HEK293 (cell line): ENCODE measurements around the gene THBS3.

Experiments
- CTCF ChIA-PET: fragments of 350-600 bp; formaldehyde crosslinking; extraction: SDS; loops from one replicate; lab custom pipeline; 2021; ENCODE audit warnings: antibody characterized with exemption; lab: Yijun Ruan, JAX
- POLR2A ChIA-PET: fragments of 300-600 bp; formaldehyde crosslinking; extraction: SDS; loops from one replicate; lab custom pipeline; 2020; ENCODE audit warnings: antibody characterized with exemption, inconsistent platforms; lab: Yijun Ruan, JAX
- H3K27ac ChIP-seq: fragments of 200-500 bp; sonication (Bioruptor generic); 2 replicates; pipeline ENCODE4 v1.5.1; 2014; ENCODE audit warnings: low read depth, low read length, control low read depth, inconsistent platforms; ENCODE audit errors: extremely low read depth
- H3K36me3 ChIP-seq, 2 experiments: fragments of 200-500 bp in 1 of 2; sonication (Bioruptor generic) in 1 of 2; 1 replicate in 1 of 2; 2 replicates in 1 of 2; pipeline ENCODE4 v1.5.1; 2014 to 2017; ENCODE audit warnings: inconsistent platforms in 2 of 2, low read length in 2 of 2; ENCODE audit not compliant: control insufficient read depth in 2 of 2, insufficient read depth in 1 of 2
- H3K4me1 ChIP-seq: fragments of 200-500 bp; sonication (Bioruptor generic); 2 replicates; pipeline ENCODE4 v1.5.1; 2014; ENCODE audit warnings: mild to moderate bottlenecking, low read length, inconsistent platforms; ENCODE audit not compliant: control insufficient read depth, insufficient read depth
- H3K4me3 ChIP-seq: 2 replicates; pipeline ENCODE4 v1.5.1; 2011; ENCODE audit warnings: low read depth, mild to moderate bottlenecking, control low read depth, low read length, moderate library complexity
- H3K9me3 ChIP-seq: fragments of 200-500 bp; sonication (Bioruptor generic); 2 replicates; pipeline ENCODE4 v1.5.1; 2014; ENCODE audit warnings: low read depth, low read length, inconsistent platforms; ENCODE audit not compliant: control insufficient read depth, insufficient read depth
- ELK4 ChIP-seq: IDR thresholded peaks from 2 replicates; pipeline ENCODE4 v1.6.1; 2011; ENCODE audit warnings: mild to moderate bottlenecking, low read depth, low read length, borderline replicate concordance
- GFI1B ChIP-seq: fragments of 450-650 bp; formaldehyde crosslinking; IDR thresholded peaks from 2 replicates; pipeline ENCODE4 v1.5.1; 2016; ENCODE audit warnings: missing biosample characterization, missing genetic modification characterization
- MZF1 ChIP-seq: fragments of 450-650 bp; formaldehyde crosslinking; IDR thresholded peaks from 2 replicates; pipeline ENCODE4 v1.5.1; 2017; ENCODE audit warnings: missing biosample characterization, missing genetic modification characterization, borderline replicate concordance
- OSR2 ChIP-seq: fragments of 450-650 bp; formaldehyde crosslinking; IDR thresholded peaks from 2 replicates; pipeline ENCODE4 v1.5.1; 2016; ENCODE audit warnings: missing biosample characterization, missing genetic modification characterization
- SCRT2 ChIP-seq: fragments of 450-650 bp; formaldehyde crosslinking; IDR thresholded peaks from 2 replicates; pipeline ENCODE4 v1.5.1; 2016; ENCODE audit warnings: missing biosample characterization, missing genetic modification characterization
- ZBTB49 ChIP-seq: fragments of 450-650 bp; formaldehyde crosslinking; IDR thresholded peaks from 2 replicates; pipeline ENCODE4 v1.5.1; 2016; ENCODE audit warnings: missing biosample characterization, missing genetic modification characterization, low read depth
- ZBTB8A ChIP-seq: fragments of 450-650 bp; formaldehyde crosslinking; IDR thresholded peaks from 2 replicates; pipeline ENCODE4 v1.5.1; 2016; ENCODE audit warnings: missing biosample characterization, missing genetic modification characterization
- ZFHX2 ChIP-seq: fragments of 450-650 bp; formaldehyde crosslinking; conservative IDR thresholded peaks from 2 replicates; pipeline ENCODE4 v1.5.1; 2016; ENCODE audit warnings: missing biosample characterization, missing genetic modification characterization
- ZFP41 ChIP-seq: fragments of 450-650 bp; formaldehyde crosslinking; IDR thresholded peaks from 2 replicates; pipeline ENCODE4 v1.5.1; 2016; ENCODE audit warnings: missing biosample characterization, missing genetic modification characterization, borderline replicate concordance
- ZNF114 ChIP-seq: fragments of 450-650 bp; formaldehyde crosslinking; IDR thresholded peaks from 2 replicates; pipeline ENCODE4 v1.5.0; 2017; ENCODE audit warnings: missing biosample characterization, missing genetic modification characterization
- ZNF18 ChIP-seq: fragments of 450-650 bp; formaldehyde crosslinking; IDR thresholded peaks from 2 replicates; pipeline ENCODE4 v1.5.1; 2016; ENCODE audit warnings: missing biosample characterization, missing genetic modification characterization
- ZNF19 ChIP-seq: fragments of 450-650 bp; formaldehyde crosslinking; IDR thresholded peaks from 2 replicates; pipeline ENCODE4; 2016; ENCODE audit warnings: missing biosample characterization, missing genetic modification characterization, low read depth
- ZNF223 ChIP-seq: fragments of 450-650 bp; formaldehyde crosslinking; IDR thresholded peaks from 2 replicates; pipeline ENCODE4 v1.5.1; 2016; ENCODE audit warnings: missing biosample characterization, missing genetic modification characterization
- ZNF280D ChIP-seq: fragments of 450-650 bp; formaldehyde crosslinking; IDR thresholded peaks from 2 replicates; pipeline ENCODE4 v1.5.1; 2016; ENCODE audit warnings: missing biosample characterization, missing genetic modification characterization
- ZNF558 ChIP-seq: fragments of 450-650 bp; formaldehyde crosslinking; IDR thresholded peaks from 2 replicates; pipeline ENCODE4 v1.5.1; 2016; ENCODE audit warnings: missing biosample characterization, missing genetic modification characterization
- ZNF654 ChIP-seq: fragments of 450-650 bp; formaldehyde crosslinking; IDR thresholded peaks from 2 replicates; pipeline ENCODE4 v1.5.1; 2016; ENCODE audit warnings: low read depth, missing biosample characterization, missing genetic modification characterization
- ZNF660 ChIP-seq: fragments of 450-650 bp; IDR thresholded peaks from 2 replicates; pipeline ENCODE4 v1.5.1; 2018; ENCODE audit warnings: missing biosample characterization, mild to moderate bottlenecking, missing genetic modification characterization
- ZNF768 ChIP-seq: fragments of 450-650 bp; formaldehyde crosslinking; IDR thresholded peaks from 2 replicates; pipeline ENCODE4 v1.5.1; 2018; ENCODE audit warnings: missing biosample characterization, mild to moderate bottlenecking, missing genetic modification characterization
- ZSCAN30 ChIP-seq: fragments of 450-650 bp; IDR thresholded peaks from 2 replicates; pipeline ENCODE4 v1.5.1; 2018; ENCODE audit warnings: missing biosample characterization, mild to moderate bottlenecking, missing genetic modification characterization, moderate library complexity

THBS3 gene

GRCh38 chr1:155187456-155187891 is 20.2 kb downstream of the THBS3 start:
- CTCF ChIA-PET: interaction anchor here (4.4 kb wide), 1 partner anchor 15 kb away, joined by 15 read pairs; the partner anchor contains the start of gene KRTCAP2

More at GRCh38 chr1:155187456-155187891, 20.2 kb downstream of the THBS3 start:
- Histone ChIP-seq H3K4me1 (no peaks in the 10 kb centered on the region), H3K4me3 (no peak overlapping the region), H3K27ac (no peak overlapping the region), H3K9me3 (no peaks in the 10 kb centered on the region), H3K36me3 (no peaks in the 10 kb centered on the region)
- TF ChIP-seq ZNF18: no peak
- TF ChIP-seq ZNF223 (tag by site-specific recombination): no peak
- no peak for TF ChIP-seq GFI1B (tag by site-specific recombination)
- TF ChIP-seq OSR2 (tag by site-specific recombination): no peak
- TF ChIP-seq ZNF280D (tag by site-specific recombination): no peak
- TF ChIP-seq ZFHX2 (tag by site-specific recombination): no peak
- no peak for TF ChIP-seq ZSCAN30 (tag by site-specific recombination)
- no peak for TF ChIP-seq ZFP41 (tag by site-specific recombination)
- TF ChIP-seq ZBTB49 (tag by site-specific recombination): no peak
- no peak for TF ChIP-seq ZNF114 (tag by site-specific recombination)
- no peak for TF ChIP-seq ZNF768 (tag by site-specific recombination)
- no peak for TF ChIP-seq ZNF660 (tag by site-specific recombination)
- TF ChIP-seq SCRT2 (tag by site-specific recombination): no peak
- TF ChIP-seq ELK4: no peak
- no peak for TF ChIP-seq ZBTB8A (tag by site-specific recombination)
- TF ChIP-seq ZNF19 (tag by site-specific recombination): no peak
- TF ChIP-seq MZF1 (tag by site-specific recombination): no peak
- TF ChIP-seq ZNF654: no peak
- TF ChIP-seq ZNF558 (tag by site-specific recombination): no peak
- POLR2A ChIA-PET: no interaction called here
